ENCODE results near the gene SEC14L3. TPM values are rescaled to one million over a fixed set of nuclear protein-coding genes. Genes with fewer than 3 reads are reported as not detected.

The SEC14L3 gene
- total RNA-seq, 1 experiment from 2014 or later, result not detected

DNA sequence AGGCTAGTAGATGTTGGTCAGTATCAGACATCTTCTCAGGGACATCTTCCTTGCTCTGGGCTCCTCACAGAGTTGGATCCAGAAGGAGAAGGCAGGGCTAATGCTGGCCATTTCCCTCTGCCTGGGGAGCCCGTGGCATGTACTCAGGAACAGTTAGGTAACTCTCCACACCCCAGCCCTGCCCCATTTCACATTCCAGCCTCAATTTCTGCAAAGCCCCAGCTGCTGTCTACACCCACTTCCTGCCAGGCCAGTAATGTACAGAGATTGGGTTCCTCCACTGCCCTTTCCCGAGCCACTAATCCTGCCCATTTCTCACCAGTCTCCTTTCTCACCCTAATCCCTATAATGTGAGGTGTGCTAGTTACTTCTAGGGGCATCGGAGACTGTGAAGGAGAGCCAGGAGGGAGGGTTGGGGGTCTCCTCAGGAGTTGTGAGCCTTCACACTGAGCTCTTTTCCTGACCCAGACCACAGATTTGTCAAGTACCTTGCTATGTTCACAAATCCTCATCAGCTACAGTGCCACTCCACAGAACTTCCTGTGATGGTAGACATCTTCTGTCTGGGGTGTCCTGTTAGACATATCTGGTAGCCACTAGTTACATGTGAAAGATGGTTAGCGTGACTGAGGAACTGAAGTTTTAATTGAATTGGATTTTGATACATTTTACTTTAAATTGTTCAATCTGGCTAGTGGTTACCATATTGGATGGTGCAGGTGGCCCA, 1.3 kb upstream of the SEC14L3 start:
- DNase-seq (ENCODE audit: low read depth, low spot score), result no peak

DNA sequence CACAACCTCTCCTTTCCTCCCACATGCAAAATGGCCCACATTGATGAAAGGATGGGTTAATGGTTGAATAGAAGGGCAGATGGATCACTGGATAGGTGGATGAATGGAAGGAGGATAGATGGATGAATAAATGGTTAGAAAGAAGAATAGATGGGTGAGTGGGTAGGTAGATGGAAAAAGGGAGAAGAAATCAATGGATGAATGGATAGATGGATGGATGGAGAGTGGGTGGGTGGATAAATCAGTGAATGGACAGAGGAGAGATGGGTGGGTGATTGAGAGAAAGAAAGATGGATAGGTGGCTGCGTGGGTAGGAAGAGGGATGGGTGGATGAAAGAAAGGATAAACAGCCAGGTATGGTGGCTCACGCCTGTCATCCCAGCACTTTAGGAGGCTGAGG, 1.2 kb downstream of the SEC14L3 start:
- no peaks in the 10 kb centered on the region for H3K4me1 ChIP-seq (ENCODE audit: control insufficient read depth, insufficient read depth, low read length)
- DNase-seq (ENCODE audit: low read depth, low spot score) (no peak), ATAC-seq (no peak)
- H3K36me3 ChIP-seq (ENCODE audit: control insufficient read depth, insufficient read depth, low read length), result no peaks in the 10 kb centered on the region
- H3K27ac ChIP-seq (ENCODE audit: low read length), result no peak overlapping the region
- ChIA-PET CTCF (interaction anchor here (0.6 kb wide), 1 partner anchor 29 kb away, joined by 3 read pairs; no protein-coding TSS in a partner anchor), POLR2A (interaction anchor here (0.7 kb wide), 1 partner anchor 11 kb away, joined by 3 read pairs; no protein-coding TSS in a partner anchor)
- no peaks in the 10 kb centered on the region; the same call in 1 of the 2 replicates for H3K27me3 ChIP-seq (ENCODE audit: control insufficient read depth, insufficient read depth, low read length)
- no TSS peak for BruUV-seq (replicated peaks)
- in situ Hi-C loops (cut with HindIII; ENCODE audit: low pct_unique_long_range_greater_than_20kb, low sequenced_read_pairs), result no loop called here
- TF ChIP-seq TCF7L2 (IDR thresholded peaks at IDR 0.05; ENCODE audit: low read depth, low read length) (no peak), SIN3A (IDR thresholded peaks at IDR 0.05; ENCODE audit: borderline replicate concordance, insufficient read depth, low read depth, low read length) (no peak), POLR2AphosphoS5 (IDR thresholded peaks at IDR 0.05; ENCODE audit: low read depth, low read length) (no peak)
- TF ChIP-seq, protein P1, sequence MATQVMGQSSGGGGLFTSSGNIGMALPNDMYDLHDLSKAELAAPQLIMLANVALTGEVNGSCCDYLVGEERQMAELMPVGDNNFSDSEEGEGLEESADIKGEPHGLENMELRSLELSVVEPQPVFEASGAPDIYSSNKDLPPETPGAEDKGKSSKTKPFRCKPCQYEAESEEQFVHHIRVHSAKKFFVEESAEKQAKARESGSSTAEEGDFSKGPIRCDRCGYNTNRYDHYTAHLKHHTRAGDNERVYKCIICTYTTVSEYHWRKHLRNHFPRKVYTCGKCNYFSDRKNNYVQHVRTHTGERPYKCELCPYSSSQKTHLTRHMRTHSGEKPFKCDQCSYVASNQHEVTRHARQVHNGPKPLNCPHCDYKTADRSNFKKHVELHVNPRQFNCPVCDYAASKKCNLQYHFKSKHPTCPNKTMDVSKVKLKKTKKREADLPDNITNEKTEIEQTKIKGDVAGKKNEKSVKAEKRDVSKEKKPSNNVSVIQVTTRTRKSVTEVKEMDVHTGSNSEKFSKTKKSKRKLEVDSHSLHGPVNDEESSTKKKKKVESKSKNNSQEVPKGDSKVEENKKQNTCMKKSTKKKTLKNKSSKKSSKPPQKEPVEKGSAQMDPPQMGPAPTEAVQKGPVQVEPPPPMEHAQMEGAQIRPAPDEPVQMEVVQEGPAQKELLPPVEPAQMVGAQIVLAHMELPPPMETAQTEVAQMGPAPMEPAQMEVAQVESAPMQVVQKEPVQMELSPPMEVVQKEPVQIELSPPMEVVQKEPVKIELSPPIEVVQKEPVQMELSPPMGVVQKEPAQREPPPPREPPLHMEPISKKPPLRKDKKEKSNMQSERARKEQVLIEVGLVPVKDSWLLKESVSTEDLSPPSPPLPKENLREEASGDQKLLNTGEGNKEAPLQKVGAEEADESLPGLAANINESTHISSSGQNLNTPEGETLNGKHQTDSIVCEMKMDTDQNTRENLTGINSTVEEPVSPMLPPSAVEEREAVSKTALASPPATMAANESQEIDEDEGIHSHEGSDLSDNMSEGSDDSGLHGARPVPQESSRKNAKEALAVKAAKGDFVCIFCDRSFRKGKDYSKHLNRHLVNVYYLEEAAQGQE (IDR thresholded peaks at IDR 0.05; ENCODE audit: insufficient read depth in 1 of 2, low read depth in 2 of 2, low read length in 1 of 2), result no peak
- TF ChIP-seq, protein P2, sequence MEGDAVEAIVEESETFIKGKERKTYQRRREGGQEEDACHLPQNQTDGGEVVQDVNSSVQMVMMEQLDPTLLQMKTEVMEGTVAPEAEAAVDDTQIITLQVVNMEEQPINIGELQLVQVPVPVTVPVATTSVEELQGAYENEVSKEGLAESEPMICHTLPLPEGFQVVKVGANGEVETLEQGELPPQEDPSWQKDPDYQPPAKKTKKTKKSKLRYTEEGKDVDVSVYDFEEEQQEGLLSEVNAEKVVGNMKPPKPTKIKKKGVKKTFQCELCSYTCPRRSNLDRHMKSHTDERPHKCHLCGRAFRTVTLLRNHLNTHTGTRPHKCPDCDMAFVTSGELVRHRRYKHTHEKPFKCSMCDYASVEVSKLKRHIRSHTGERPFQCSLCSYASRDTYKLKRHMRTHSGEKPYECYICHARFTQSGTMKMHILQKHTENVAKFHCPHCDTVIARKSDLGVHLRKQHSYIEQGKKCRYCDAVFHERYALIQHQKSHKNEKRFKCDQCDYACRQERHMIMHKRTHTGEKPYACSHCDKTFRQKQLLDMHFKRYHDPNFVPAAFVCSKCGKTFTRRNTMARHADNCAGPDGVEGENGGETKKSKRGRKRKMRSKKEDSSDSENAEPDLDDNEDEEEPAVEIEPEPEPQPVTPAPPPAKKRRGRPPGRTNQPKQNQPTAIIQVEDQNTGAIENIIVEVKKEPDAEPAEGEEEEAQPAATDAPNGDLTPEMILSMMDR (IDR thresholded peaks at IDR 0.05), result no peak
- intact Hi-C loops (cut with micrococcal nuclease; ENCODE audit: unreplicated experiment), result no loop called here
- no peaks in the 10 kb centered on the region for H3K9me3 ChIP-seq (ENCODE audit: control insufficient read depth, insufficient read depth, low read depth, low read length)
- H3K4me3 ChIP-seq (ENCODE audit: low read depth in 2 of 2, low read length in 2 of 2), result no peak overlapping the region

More for the DNA sequence above, 1.3 kb upstream of the SEC14L3 start:
- H3K4me3 ChIP-seq (ENCODE audit: low read depth in 2 of 2, low read length in 2 of 2), result no peak overlapping the region
- no peaks in the 10 kb centered on the region for H3K4me1 ChIP-seq (ENCODE audit: control insufficient read depth, insufficient read depth, low read length)
- TF ChIP-seq, protein P1 (IDR thresholded peaks at IDR 0.05; ENCODE audit: insufficient read depth in 1 of 2, low read depth in 2 of 2, low read length in 1 of 2), result no peak
- TF ChIP-seq SIN3A (IDR thresholded peaks at IDR 0.05; ENCODE audit: borderline replicate concordance, insufficient read depth, low read depth, low read length) (no peak), POLR2AphosphoS5 (IDR thresholded peaks at IDR 0.05; ENCODE audit: low read depth, low read length) (no peak), TCF7L2 (IDR thresholded peaks at IDR 0.05; ENCODE audit: low read depth, low read length) (no peak)
- TF ChIP-seq, protein P2 (IDR thresholded peaks at IDR 0.05), result no peak
- no peaks in the 10 kb centered on the region; the same call in 1 of the 2 replicates for H3K27me3 ChIP-seq (ENCODE audit: control insufficient read depth, insufficient read depth, low read length)
- BruUV-seq (replicated peaks), result no TSS peak
- ChIA-PET POLR2A (no interaction called here), CTCF (no interaction called here)
- intact Hi-C loops (cut with micrococcal nuclease; ENCODE audit: unreplicated experiment), result no loop called here
- ATAC-seq, result no peak
- H3K36me3 ChIP-seq (ENCODE audit: control insufficient read depth, insufficient read depth, low read length), result no peaks in the 10 kb centered on the region
- no peak overlapping the region for H3K27ac ChIP-seq (ENCODE audit: low read length)
- in situ Hi-C loops (cut with HindIII; ENCODE audit: low pct_unique_long_range_greater_than_20kb, low sequenced_read_pairs), result no loop called here
- no peaks in the 10 kb centered on the region for H3K9me3 ChIP-seq (ENCODE audit: control insufficient read depth, insufficient read depth, low read depth, low read length)
